Measurements from ENCODE around the gene AGXT. TPM values are rescaled to one million over a fixed set of nuclear protein-coding genes. Genes with fewer than 3 reads are reported as not detected.

AGXT gene
- total RNA-seq, 1 experiment from 2014 or later: 0.20 TPM

- Mint-ChIP-seq H3K9me3 (ENCODE audit: unreplicated experiment) (no peaks in the 10 kb centered on the region), H3K36me3 (ENCODE audit: insufficient read depth, unreplicated experiment) (peaks cover 35% of the 10 kb centered on the region), H3K4me3 (ENCODE audit: unreplicated experiment) (no peak overlapping the region), H3K27me3 (ENCODE audit: insufficient read depth, unreplicated experiment) (no peaks in the 10 kb centered on the region), H3K4me1 (ENCODE audit: low read depth, unreplicated experiment) (no peaks in the 10 kb centered on the region), H3K27ac (ENCODE audit: unreplicated experiment) (no peak overlapping the region)
- Histone ChIP-seq H3K36me3 (ENCODE audit: control insufficient read depth, insufficient read depth, low read length) (no peaks in the 10 kb centered on the region), H3K9me3 (no peaks in the 10 kb centered on the region), H3K4me1 (no peaks in the 10 kb centered on the region), H3K27me3 (replicated peaks; ENCODE audit: control insufficient read depth, insufficient read depth, low read length) (no peaks in the 10 kb centered on the region), H3K4me3 (ENCODE audit: low read depth, low read length) (no peak overlapping the region)
- peak in 1 of 2 experiments; percentile 8 for DNase-seq
- TF ChIP-seq, protein P1, sequence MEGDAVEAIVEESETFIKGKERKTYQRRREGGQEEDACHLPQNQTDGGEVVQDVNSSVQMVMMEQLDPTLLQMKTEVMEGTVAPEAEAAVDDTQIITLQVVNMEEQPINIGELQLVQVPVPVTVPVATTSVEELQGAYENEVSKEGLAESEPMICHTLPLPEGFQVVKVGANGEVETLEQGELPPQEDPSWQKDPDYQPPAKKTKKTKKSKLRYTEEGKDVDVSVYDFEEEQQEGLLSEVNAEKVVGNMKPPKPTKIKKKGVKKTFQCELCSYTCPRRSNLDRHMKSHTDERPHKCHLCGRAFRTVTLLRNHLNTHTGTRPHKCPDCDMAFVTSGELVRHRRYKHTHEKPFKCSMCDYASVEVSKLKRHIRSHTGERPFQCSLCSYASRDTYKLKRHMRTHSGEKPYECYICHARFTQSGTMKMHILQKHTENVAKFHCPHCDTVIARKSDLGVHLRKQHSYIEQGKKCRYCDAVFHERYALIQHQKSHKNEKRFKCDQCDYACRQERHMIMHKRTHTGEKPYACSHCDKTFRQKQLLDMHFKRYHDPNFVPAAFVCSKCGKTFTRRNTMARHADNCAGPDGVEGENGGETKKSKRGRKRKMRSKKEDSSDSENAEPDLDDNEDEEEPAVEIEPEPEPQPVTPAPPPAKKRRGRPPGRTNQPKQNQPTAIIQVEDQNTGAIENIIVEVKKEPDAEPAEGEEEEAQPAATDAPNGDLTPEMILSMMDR (IDR thresholded peaks at IDR 0.05; ENCODE audit: insufficient read depth in 1 of 2, low read depth in 1 of 2, low read length in 1 of 2, severe bottlenecking in 1 of 2, unreplicated experiment in 1 of 2): no peak
- ChIA-PET POLR2A (no interaction called here), CTCF (no interaction called here)
- BruUV-seq (replicated peaks): TSS peak; percentile 44
- intact Hi-C loops (cut with micrococcal nuclease; ENCODE audit: unreplicated experiment): no loop called here
Observed at GRCh38 chr2:240886023-240886565, 17.5 kb downstream of the AGXT start.

GRCh38 chr2:240886678-240887609, 18.3 kb downstream of the AGXT start:
- Mint-ChIP-seq H3K4me3 (ENCODE audit: unreplicated experiment) (no peak overlapping the region), H3K27ac (ENCODE audit: unreplicated experiment) (no peak overlapping the region), H3K27me3 (ENCODE audit: insufficient read depth, unreplicated experiment) (no peaks in the 10 kb centered on the region), H3K9me3 (ENCODE audit: unreplicated experiment) (no peaks in the 10 kb centered on the region), H3K4me1 (ENCODE audit: low read depth, unreplicated experiment) (no peaks in the 10 kb centered on the region), H3K36me3 (ENCODE audit: insufficient read depth, unreplicated experiment) (peaks cover 35% of the 10 kb centered on the region)
- Histone ChIP-seq H3K4me1 (no peaks in the 10 kb centered on the region), H3K4me3 (ENCODE audit: low read depth, low read length) (no peak overlapping the region), H3K36me3 (ENCODE audit: control insufficient read depth, insufficient read depth, low read length) (no peaks in the 10 kb centered on the region), H3K27me3 (replicated peaks; ENCODE audit: control insufficient read depth, insufficient read depth, low read length) (no peaks in the 10 kb centered on the region), H3K9me3 (no peaks in the 10 kb centered on the region)
- ChIA-PET POLR2A (no interaction called here), CTCF (no interaction called here)
- intact Hi-C loops (cut with micrococcal nuclease; ENCODE audit: unreplicated experiment): no loop called here
- DNase-seq: no peak
- TF ChIP-seq, protein P1 (IDR thresholded peaks at IDR 0.05; ENCODE audit: insufficient read depth in 1 of 2, low read depth in 1 of 2, low read length in 1 of 2, severe bottlenecking in 1 of 2, unreplicated experiment in 1 of 2): no peak
- no TSS peak for BruUV-seq (replicated peaks)

- H3K4me3 ChIP-seq (ENCODE audit: low read depth, low read length): no peak overlapping the region
- Mint-ChIP-seq H3K27me3 (ENCODE audit: insufficient read depth, unreplicated experiment) (no peaks in the 10 kb centered on the region), H3K9me3 (ENCODE audit: unreplicated experiment) (no peaks in the 10 kb centered on the region), H3K27ac (ENCODE audit: unreplicated experiment) (no peak overlapping the region), H3K4me1 (ENCODE audit: low read depth, unreplicated experiment) (no peaks in the 10 kb centered on the region), H3K4me3 (ENCODE audit: unreplicated experiment) (no peak overlapping the region), H3K36me3 (ENCODE audit: insufficient read depth, unreplicated experiment) (peaks cover 35% of the 10 kb centered on the region)
- ChIA-PET POLR2A (no interaction called here), CTCF (no interaction called here)
- BruUV-seq (replicated peaks): no TSS peak
- TF ChIP-seq, protein P1 (IDR thresholded peaks at IDR 0.05; ENCODE audit: insufficient read depth in 1 of 2, low read depth in 1 of 2, low read length in 1 of 2, severe bottlenecking in 1 of 2, unreplicated experiment in 1 of 2): no peak
- intact Hi-C loops (cut with micrococcal nuclease; ENCODE audit: unreplicated experiment): no loop called here
- H3K36me3 ChIP-seq (ENCODE audit: control insufficient read depth, insufficient read depth, low read length): no peaks in the 10 kb centered on the region
- H3K4me1 ChIP-seq: peaks cover 1% of the 10 kb centered on the region
- H3K27me3 ChIP-seq (replicated peaks; ENCODE audit: control insufficient read depth, insufficient read depth, low read length): no peaks in the 10 kb centered on the region
- H3K9me3 ChIP-seq: no peaks in the 10 kb centered on the region
- DNase-seq: no peak
Observed at GRCh38 chr2:240887631-240888030, 19.0 kb downstream of the AGXT start.

Measured in Caco-2 (cell line).